PC-3 (cell line): ENCODE results near the gene CCNF. TPM values are rescaled to one million over a fixed set of nuclear protein-coding genes. Genes with fewer than 3 reads are reported as not detected.

ENCODE experiments used
- ATAC-seq: fragments of 200-7000 bp; cut with Tn5 transposase; 2 replicates; pipeline ENCODE4 v1.9.1; 2020; ENCODE audit warnings: mild to moderate bottlenecking, moderate library complexity
- BruUV-seq: library from RNA; stranded (reverse); fragments of 400-500 nt; replicated peaks from 2 replicates; lab custom pipeline; 2021; lab: Mats Ljungman, UMichigan
- CTCF ChIA-PET: fragments of 300-600 bp; sonication (Branson Sonifier 250); formaldehyde crosslinking; loops from one replicate; lab custom pipeline; 2022; ENCODE audit warnings: antibody characterized with exemption; lab: Charles Lee
- POLR2A ChIA-PET: fragments of 300-600 bp; sonication (Branson Sonifier 250); formaldehyde crosslinking; loops from one replicate; lab custom pipeline; 2022; ENCODE audit warnings: antibody characterized with exemption; ENCODE audit not compliant: unreplicated experiment; lab: Charles Lee
- DNase-seq: peaks from one replicate; pipeline ENCODE4 v3.0.0-alpha.2; 2015
- H2AFZ ChIP-seq: fragments of 300-600 bp; sonication (generic); 2 replicates; pipeline ENCODE4 v1.6.0; 2016; ENCODE audit warnings: antibody characterized with exemption, low read length
- H3F3A ChIP-seq: fragments of 300-600 bp; sonication (generic); one replicate; pipeline ENCODE4 v1.6.0; 2017; ENCODE audit warnings: antibody characterized with exemption, low read length, control low read depth, mild to moderate bottlenecking; ENCODE audit not compliant: unreplicated experiment
- H3K27ac ChIP-seq: fragments of 300-600 bp; sonication (generic); 2 replicates; pipeline ENCODE4 v1.5.1; 2016; ENCODE audit warnings: mild to moderate bottlenecking, low read length
- H3K27me3 ChIP-seq: fragments of 300-600 bp; sonication (generic); 2 replicates; pipeline ENCODE4 v1.6.1; 2016; ENCODE audit warnings: low read length, mixed read lengths
- H3K36me3 ChIP-seq: fragments of 300-600 bp; sonication (generic); 2 replicates; pipeline ENCODE4 v1.6.1; 2016; ENCODE audit warnings: low read depth, mixed run types, low read length, mixed read lengths
- H3K4me1 ChIP-seq: fragments of 300-600 bp; sonication (generic); 2 replicates; pipeline ENCODE4 v1.5.1; 2016; ENCODE audit warnings: low read length; ENCODE audit not compliant: insufficient read depth
- H3K4me2 ChIP-seq: fragments of 300-600 bp; sonication (generic); 2 replicates; pipeline ENCODE4 v1.6.0; 2016; ENCODE audit warnings: low read length
- H3K4me3 ChIP-seq: fragments of 300-600 bp; sonication (generic); 2 replicates; pipeline ENCODE4 v1.5.1; 2016; ENCODE audit warnings: mild to moderate bottlenecking, low read length, mixed read lengths
- H3K79me2 ChIP-seq: fragments of 300-600 bp; sonication (generic); 2 replicates; pipeline ENCODE4 v1.6.1; 2017; ENCODE audit warnings: low read length, mixed read lengths
- H3K9ac ChIP-seq: fragments of 300-600 bp; sonication (generic); 2 replicates; pipeline ENCODE4 v1.6.0; 2016; ENCODE audit warnings: mild to moderate bottlenecking, low read length
- H3K9me2 ChIP-seq: fragments of 300-600 bp; sonication (generic); replicated peaks from 2 replicates; pipeline ENCODE4 v1.6.1; 2016; ENCODE audit warnings: mixed run types, low read length, mixed read lengths
- H3K9me3 ChIP-seq: fragments of 300-600 bp; sonication (generic); 2 replicates; pipeline ENCODE4 v1.6.1; 2016; ENCODE audit warnings: low read length, mixed read lengths
- H4K20me1 ChIP-seq: fragments of 300-600 bp; sonication (generic); 2 replicates; pipeline ENCODE4 v1.6.1; 2016; ENCODE audit warnings: low read length, mixed read lengths
- CTCF ChIP-seq: fragments of 300-600 bp; sonication (generic); conservative IDR thresholded peaks from 2 replicates; pipeline ENCODE4 v1.5.1; 2017; ENCODE audit warnings: antibody characterized with exemption, low read depth, mild to moderate bottlenecking, low read length
- EZH2 ChIP-seq: fragments of 300-600 bp; sonication (generic); IDR thresholded peaks from one replicate; pipeline ENCODE4 v1.6.1; 2017; ENCODE audit warnings: antibody characterized with exemption, mild to moderate bottlenecking, low read length; ENCODE audit not compliant: unreplicated experiment
- EZH2phosphoT487 ChIP-seq: fragments of 300-600 bp; sonication (generic); IDR thresholded peaks from 2 replicates; pipeline ENCODE4 v1.6.1; 2018; ENCODE audit warnings: mild to moderate bottlenecking, antibody characterized with exemption, low read length, borderline replicate concordance
- intact Hi-C: fragments of 100-400 bp; cut with micrococcal nuclease; formaldehyde crosslinking; loops from 2 replicates; pipeline ENCODE4 v1.9.0; 2023
- total RNA-seq: library from RNA; depleted of rRNA; stranded (reverse); fragments of >200 nt; gene quantifications from 2 replicates; pipeline ENCODE4 v1.2.3, GENCODE V29; 2014

Gene CCNF
- total RNA-seq, 1 experiment from 2014 or later: 26.8 TPM

- ChIA-PET CTCF (no interaction called here), POLR2A (no interaction called here)
- no peak overlapping the region for H3K9ac ChIP-seq
- no peak for DNase-seq
- H3K27ac ChIP-seq: no peak overlapping the region
- peaks cover 7% of the 10 kb centered on the region for H3K79me2 ChIP-seq
- no peaks in the 10 kb centered on the region for H3K27me3 ChIP-seq
- intact Hi-C loops: no loop called here
- H3K9me2 ChIP-seq: no peaks in the 10 kb centered on the region
- no peak overlapping the region for H3K4me3 ChIP-seq
- H2AFZ ChIP-seq: no peak overlapping the region
- no peaks in the 10 kb centered on the region for H3F3A ChIP-seq
- no peak for ATAC-seq
- BruUV-seq: no TSS peak
- H3K4me2 ChIP-seq: no peak overlapping the region
- no peaks in the 10 kb centered on the region for H4K20me1 ChIP-seq
- H3K4me1 ChIP-seq: 0 out of 2 replicates have a peak, but pooled peaks cover 4% of the 10 kb centered on the region
- TF ChIP-seq CTCF: no peak
- no peak for TF ChIP-seq EZH2
- no peak for TF ChIP-seq EZH2phosphoT487
- no peaks in the 10 kb centered on the region for H3K36me3 ChIP-seq
- no peaks in the 10 kb centered on the region for H3K9me3 ChIP-seq
Observed at GRCh38 chr16:2425008-2425518, 4.2 kb upstream of the CCNF start.

- intact Hi-C loops: no loop called here
- ChIA-PET CTCF (no interaction called here), POLR2A (no interaction called here)
- Histone ChIP-seq H3K27me3 (no peaks in the 10 kb centered on the region), H3K36me3 (no peaks in the 10 kb centered on the region), H3K79me2 (peaks cover 16% of the 10 kb centered on the region), H3K4me2 (no peak overlapping the region), H3F3A (no peaks in the 10 kb centered on the region), H3K27ac (no peak overlapping the region), H3K4me1 (peaks cover 9% of the 10 kb centered on the region), H4K20me1 (peaks cover 5% of the 10 kb centered on the region; the same call in 1 of the 2 replicates), H3K9me2 (no peaks in the 10 kb centered on the region), H3K4me3 (no peak overlapping the region), H2AFZ (no peak overlapping the region), H3K9me3 (no peaks in the 10 kb centered on the region), H3K9ac (no peak overlapping the region)
- ATAC-seq (no peak), DNase-seq (no peak)
- TF ChIP-seq EZH2 (no peak), EZH2phosphoT487 (no peak), CTCF (no peak)
- BruUV-seq: no TSS peak
Observed at GRCh38 chr16:2425825-2426430, 3.3 kb upstream of the CCNF start.

GRCh38 chr16:2426941-2427361, 2.3 kb upstream of the CCNF start:
- POLR2A ChIA-PET: no interaction called here
- intact Hi-C loops: no loop called here

More at GRCh38 chr16:2426941-2427361, 2.3 kb upstream of the CCNF start:
- CTCF ChIA-PET: no interaction called here
- BruUV-seq: no TSS peak
- Histone ChIP-seq H3K79me2 (peaks cover 26% of the 10 kb centered on the region), H3K4me2 (no peak overlapping the region), H3F3A (no peaks in the 10 kb centered on the region), H2AFZ (no peak overlapping the region), H3K4me1 (peaks cover 13% of the 10 kb centered on the region), H3K27ac (no peak overlapping the region), H3K9me3 (no peaks in the 10 kb centered on the region), H3K36me3 (0 out of 2 replicates have a peak, but pooled peaks cover under 1% of the 10 kb centered on the region), H3K4me3 (no peak overlapping the region), H3K27me3 (no peaks in the 10 kb centered on the region), H3K9me2 (no peaks in the 10 kb centered on the region), H3K9ac (no peak overlapping the region), H4K20me1 (peaks cover 8% of the 10 kb centered on the region; the same call in 1 of the 2 replicates)
- ATAC-seq: no peak
- DNase-seq: peak; percentile 41
- no peak for TF ChIP-seq CTCF
